DMS 273 treated with DMSO at 0.1 percent for 48 hours (cell line): ENCODE results near the gene GGT5.
A peak's percentile ranks its signal among the peaks of the same experiment; 100 is the strongest.
"Not testable (repeated sequence)": the region's sequence is repeated elsewhere in the genome, so short reads cannot be mapped to it uniquely, and the experiment has no call there.

Experiments
- DNase-seq: peaks from one replicate; lab custom pipeline; 2025; lab: John Stamatoyannopoulos, UW

The GGT5 gene

GRCh38 chr22:24263479-24263878 lies 18.6 kb upstream of the GGT5 start:
- not testable (repeated sequence) for DNase-seq

GRCh38 chr22:24262185-24262749 lies 17.4 kb upstream of the GGT5 start:
- not testable (repeated sequence) for DNase-seq

GRCh38 chr22:24259459-24259858 lies 14.6 kb upstream of the GGT5 start:
- DNase-seq, result peak; percentile 43

GRCh38 chr22:24256736-24257135 lies 11.9 kb upstream of the GGT5 start:
- DNase-seq, result not testable (repeated sequence)

GRCh38 chr22:24256136-24256535 lies 11.3 kb upstream of the GGT5 start:
- not testable (repeated sequence) for DNase-seq

GRCh38 chr22:24253126-24253525 lies 8.2 kb upstream of the GGT5 start:
- not testable (repeated sequence) for DNase-seq

- not testable (repeated sequence) for DNase-seq
Observed at GRCh38 chr22:24251286-24251685, 6.4 kb upstream of the GGT5 start.

GRCh38 chr22:24249413-24249812 lies 4.5 kb upstream of the GGT5 start:
- not testable (repeated sequence) for DNase-seq

GRCh38 chr22:24248611-24249010 lies 3.7 kb upstream of the GGT5 start:
- not testable (repeated sequence) for DNase-seq

GRCh38 chr22:24247564-24248344 lies 2.9 kb upstream of the GGT5 start:
- DNase-seq, result no peak

GRCh38 chr22:24247011-24247507 lies 2.2 kb upstream of the GGT5 start:
- no peak for DNase-seq

- DNase-seq, result not testable (repeated sequence)
Observed at GRCh38 chr22:24245584-24246561, 991 bp upstream of the GGT5 start.

GRCh38 chr22:24244144-24244787 lies 616 bp downstream of the GGT5 start:
- DNase-seq, result peak; percentile 7

GRCh38 chr22:24243417-24243816 lies 1.5 kb downstream of the GGT5 start:
- peak; percentile 48 for DNase-seq

- DNase-seq, result not testable (repeated sequence)
Observed at GRCh38 chr22:24240985-24241692, 3.7 kb downstream of the GGT5 start.

- DNase-seq, result no peak
Observed at GRCh38 chr22:24240381-24240780, 4.5 kb downstream of the GGT5 start.

GRCh38 chr22:24238101-24238694 lies 6.7 kb downstream of the GGT5 start:
- not testable (repeated sequence) for DNase-seq

GRCh38 chr22:24236656-24237055 lies 8.2 kb downstream of the GGT5 start:
- no peak for DNase-seq

- no peak for DNase-seq
Observed at GRCh38 chr22:24235315-24235714, 9.6 kb downstream of the GGT5 start.

GRCh38 chr22:24233816-24234215 lies 11.1 kb downstream of the GGT5 start:
- no peak for DNase-seq

- no peak for DNase-seq
Observed at GRCh38 chr22:24233235-24233634, 11.6 kb downstream of the GGT5 start.
